HCEC 1CT (cell line): ENCODE measurements around the gene DHCR24.
A peak's percentile ranks its signal among the peaks of the same experiment; 100 is the strongest.

Experiments used
- DNase-seq: peaks from one replicate; pipeline ENCODE4 v3.0.0-alpha.2; 2017

The DHCR24 gene

GRCh38 chr1:54864460-54865208 is 22.4 kb downstream of the DHCR24 start:
- no peak for DNase-seq

GRCh38 chr1:54863267-54863665 is 23.7 kb downstream of the DHCR24 start:
- no peak for DNase-seq

GRCh38 chr1:54861070-54861761 is 25.8 kb downstream of the DHCR24 start:
- DNase-seq = no peak

GRCh38 chr1:54859700-54860391 is 27.1 kb downstream of the DHCR24 start:
- DNase-seq = no peak

- DNase-seq = peak; percentile 85
These were observed 29.0 kb downstream of the DHCR24 start for GRCh38 chr1:54857746-54858561.

- DNase-seq = no peak
These were observed 29.9 kb downstream of the DHCR24 start for GRCh38 chr1:54857141-54857540.

GRCh38 chr1:54854381-54855020 is 32.5 kb downstream of the DHCR24 start:
- DNase-seq = no peak

GRCh38 chr1:54853793-54854370 is 33.1 kb downstream of the DHCR24 start:
- no peak for DNase-seq

- no peak for DNase-seq
These were observed 33.8 kb downstream of the DHCR24 start for GRCh38 chr1:54853096-54853792.

GRCh38 chr1:54851936-54852524 is 35.0 kb downstream of the DHCR24 start:
- DNase-seq = no peak

GRCh38 chr1:54851406-54851805 is 35.6 kb downstream of the DHCR24 start:
- no peak for DNase-seq

GRCh38 chr1:54850737-54851136 is 36.3 kb downstream of the DHCR24 start:
- DNase-seq = peak; percentile 99

- no peak for DNase-seq
These were observed 36.8 kb downstream of the DHCR24 start for GRCh38 chr1:54850069-54850730.

- DNase-seq = no peak
These were observed 37.6 kb downstream of the DHCR24 start for GRCh38 chr1:54849219-54850068.

- DNase-seq = no peak
These were observed 38.7 kb downstream of the DHCR24 start for GRCh38 chr1:54848134-54848948.

GRCh38 chr1:54846716-54847284 is 40.2 kb downstream of the DHCR24 start:
- DNase-seq = no peak

- no peak for DNase-seq
These were observed 40.7 kb downstream of the DHCR24 start for GRCh38 chr1:54846301-54846700.

GRCh38 chr1:54845772-54846171 is 41.2 kb downstream of the DHCR24 start:
- no peak for DNase-seq
